GM18907 (cell line): ENCODE measurements around the gene NOS1AP.
"Not testable (repeated sequence)": the region's sequence is repeated elsewhere in the genome, so short reads cannot be mapped to it uniquely, and the experiment has no call there.

Experiments
- ATAC-seq: cut with Tn5 transposase; IDR thresholded peaks from one replicate; pipeline ENCODE4 v1.9.1; 2021; ENCODE audit warnings: mild to moderate bottlenecking, moderate library complexity; ENCODE audit not compliant: unreplicated experiment

Gene NOS1AP

DNA sequence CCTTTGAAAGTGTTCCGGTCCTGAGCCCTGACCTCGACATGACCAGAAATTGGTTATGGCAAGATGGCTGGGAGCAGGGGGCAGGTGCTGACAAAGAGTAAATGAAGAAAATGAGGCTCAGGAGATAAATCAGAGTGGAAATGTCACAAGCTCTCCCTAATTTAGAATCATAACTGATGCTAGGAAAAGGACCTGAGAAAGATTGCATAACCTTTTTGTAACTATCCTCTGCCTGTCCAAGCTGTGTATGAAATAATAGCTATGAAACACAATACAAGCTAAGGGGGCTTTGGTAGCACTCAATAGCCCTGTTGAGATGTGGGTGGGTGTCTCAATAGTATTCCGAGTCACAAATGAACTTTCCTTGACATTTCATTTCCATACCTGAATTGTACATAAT lies 12.9 kb upstream of the NOS1AP start:
- no peak for ATAC-seq

- no peak for ATAC-seq
Observed at GRCh38 chr1:162059721-162060120, 9.8 kb upstream of the NOS1AP start.

DNA sequence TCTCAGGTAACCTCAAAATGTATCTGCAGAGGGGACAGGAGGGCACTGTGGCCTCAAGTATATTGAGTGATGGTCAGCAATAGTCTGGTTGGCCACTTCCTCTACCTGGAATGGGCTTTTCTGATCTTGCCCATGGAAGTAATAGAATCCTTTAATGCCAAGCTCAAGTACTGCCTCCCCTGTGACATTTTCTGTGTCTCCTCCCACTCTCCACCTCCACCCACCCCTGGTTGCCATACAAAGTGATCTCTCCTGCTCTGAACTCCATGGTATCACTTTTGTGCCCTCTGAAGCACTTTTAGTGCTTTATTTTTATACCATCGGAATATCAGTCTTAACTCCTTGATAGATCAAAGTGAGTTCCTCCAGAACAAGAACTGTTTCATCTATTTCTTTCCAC lies 9.2 kb upstream of the NOS1AP start:
- ATAC-seq, result no peak

DNA sequence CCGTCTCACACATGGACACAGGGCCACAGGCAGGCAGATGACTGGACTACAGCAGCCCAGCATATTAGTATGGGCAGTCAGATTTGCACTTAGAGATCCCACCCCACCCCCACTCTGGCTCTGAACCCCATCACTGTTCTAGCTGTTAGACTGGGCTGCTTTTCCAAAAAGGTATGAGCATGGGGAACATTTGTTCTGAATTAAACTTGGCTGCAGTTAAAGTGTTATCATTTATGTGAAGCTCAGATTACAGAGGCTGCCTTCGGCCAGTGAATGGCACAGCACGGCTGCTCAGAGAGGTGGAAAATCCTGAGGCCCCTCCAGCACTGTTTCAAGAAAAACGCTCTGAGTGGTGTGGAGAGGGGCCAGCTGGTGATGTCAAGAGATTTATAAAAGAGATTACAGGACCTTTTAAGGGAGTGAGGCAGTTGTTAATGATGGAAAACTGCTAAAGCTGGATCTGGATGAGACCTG lies 6.9 kb upstream of the NOS1AP start:
- no peak for ATAC-seq

GRCh38 chr1:162065016-162065415 lies 4.5 kb upstream of the NOS1AP start:
- ATAC-seq, result no peak

DNA sequence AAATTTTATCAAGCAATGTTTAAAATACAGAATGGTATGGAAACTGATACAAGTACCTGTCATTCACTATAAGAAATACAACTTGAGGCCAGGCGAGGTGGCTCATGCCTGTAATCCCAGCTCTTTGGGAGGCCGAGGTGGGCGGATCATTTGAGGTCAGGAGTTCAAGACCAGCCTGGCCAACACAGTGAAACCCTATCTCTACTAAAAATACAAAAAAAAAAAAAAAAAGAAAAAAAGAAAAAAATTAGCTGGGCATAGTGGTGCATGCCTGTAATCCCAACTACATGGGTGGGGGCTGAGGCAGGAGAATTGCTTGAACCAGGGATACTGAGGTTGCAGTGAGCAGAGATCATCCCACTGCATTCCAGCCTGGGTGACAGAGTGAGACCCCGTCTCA lies 2.7 kb upstream of the NOS1AP start:
- ATAC-seq, result not testable (repeated sequence)

DNA sequence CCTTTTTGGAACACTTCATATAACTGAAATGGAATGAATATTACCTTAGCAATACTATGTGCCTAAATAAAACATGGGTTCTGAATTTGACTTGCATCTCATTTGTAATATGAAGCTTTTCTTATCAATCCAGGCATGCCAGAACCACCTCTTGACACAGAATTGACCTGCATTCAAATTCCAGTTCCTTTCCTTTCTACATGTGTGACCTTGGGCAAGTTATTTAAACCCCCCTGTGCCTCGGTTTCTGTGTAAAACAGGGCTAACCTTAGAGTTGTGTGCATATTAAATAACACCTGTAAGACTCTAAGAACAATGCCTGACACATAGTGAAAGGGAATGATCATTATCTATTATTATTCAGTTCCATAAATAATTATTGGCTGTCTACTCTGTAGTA lies 2.0 kb upstream of the NOS1AP start:
- ATAC-seq, result no peak

- ATAC-seq, result no peak
Observed at GRCh38 chr1:162068301-162068700, 1.2 kb upstream of the NOS1AP start.

DNA sequence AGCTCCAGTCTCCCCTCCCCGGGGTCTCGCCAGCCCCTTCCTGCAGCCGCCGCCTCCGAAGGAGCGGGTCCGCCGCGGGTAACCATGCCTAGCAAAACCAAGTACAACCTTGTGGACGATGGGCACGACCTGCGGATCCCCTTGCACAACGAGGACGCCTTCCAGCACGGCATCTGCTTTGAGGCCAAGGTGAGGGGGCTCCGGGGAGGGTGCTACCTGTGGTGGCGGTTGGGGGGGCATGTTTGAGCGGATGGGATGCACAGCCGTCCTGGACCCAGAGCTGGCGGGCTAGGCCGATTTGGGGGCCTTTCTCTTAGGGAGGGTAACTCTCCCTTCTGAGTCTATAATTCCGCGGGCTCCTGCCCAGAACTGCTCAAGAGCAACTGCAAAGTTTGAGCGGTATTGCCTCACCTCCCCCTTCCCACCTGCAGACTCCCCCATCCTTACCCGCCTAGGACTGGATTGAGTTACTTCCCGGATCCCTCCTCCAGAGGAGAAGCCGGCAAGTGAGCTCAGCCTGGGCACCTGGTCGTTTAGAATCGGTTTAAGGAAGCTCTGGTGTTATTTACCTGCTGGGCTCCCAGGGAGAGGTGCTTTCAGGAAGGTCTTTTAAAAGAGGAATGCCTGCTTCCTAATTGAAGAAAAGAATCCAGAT lies 730 bp downstream of the NOS1AP start:
- ATAC-seq, result peak; percentile 32

DNA sequence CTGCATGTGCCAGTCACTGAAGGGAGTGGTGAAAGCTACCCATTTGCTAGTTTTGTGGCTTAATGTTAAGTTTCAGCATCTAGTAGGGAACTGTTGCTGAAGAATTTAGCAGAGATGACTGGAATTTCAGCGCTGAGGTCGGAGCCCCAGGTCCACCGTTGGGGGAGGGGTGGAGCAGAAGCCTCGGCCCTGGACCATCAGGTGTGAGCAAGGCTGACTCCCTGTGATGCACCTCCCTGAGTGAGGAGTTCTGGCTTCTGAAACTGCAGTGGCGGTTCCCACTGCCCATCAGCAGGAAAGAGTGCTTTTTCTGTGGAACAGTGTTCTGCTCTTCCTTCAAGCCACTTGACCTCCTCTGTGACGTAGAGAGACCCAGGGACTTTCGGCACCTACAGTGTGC lies 1.3 kb downstream of the NOS1AP start:
- no peak for ATAC-seq

- no peak for ATAC-seq
Observed at GRCh38 chr1:162072740-162073139, 3.2 kb downstream of the NOS1AP start.

DNA sequence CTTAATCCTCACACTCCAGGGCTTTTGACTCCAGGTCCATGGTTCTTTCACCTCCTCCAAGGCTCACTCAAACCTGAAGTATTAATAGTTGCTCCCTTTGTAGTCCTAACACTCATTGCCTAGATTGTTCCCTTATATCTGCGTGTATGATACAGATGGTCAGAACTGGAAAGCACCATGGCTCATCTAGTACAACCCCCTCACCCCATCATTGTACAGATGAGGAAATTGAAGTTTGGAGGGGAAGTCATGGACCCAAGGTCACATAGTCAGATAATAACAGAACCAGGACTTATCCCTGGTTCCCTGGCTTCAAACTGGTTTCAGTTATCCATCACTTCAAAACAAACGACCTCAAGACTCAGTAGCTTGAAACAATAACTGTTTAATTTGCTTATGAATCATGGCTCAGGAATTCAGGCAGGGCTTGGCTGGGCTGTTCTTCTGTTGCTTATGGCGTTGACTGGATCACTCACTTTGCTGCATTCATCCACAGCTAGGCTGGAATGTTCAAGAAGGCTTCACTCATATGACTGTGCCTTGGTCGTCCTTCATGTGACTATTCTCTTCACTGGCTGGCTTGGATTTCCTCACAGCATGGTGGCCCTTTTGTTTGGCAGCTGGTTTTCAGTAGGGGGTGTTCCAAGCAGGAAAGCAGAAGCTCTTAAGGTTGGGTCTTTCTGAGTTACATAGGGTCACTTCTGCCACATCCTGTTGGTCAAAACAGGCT lies 5.0 kb downstream of the NOS1AP start:
- ATAC-seq, result no peak

DNA sequence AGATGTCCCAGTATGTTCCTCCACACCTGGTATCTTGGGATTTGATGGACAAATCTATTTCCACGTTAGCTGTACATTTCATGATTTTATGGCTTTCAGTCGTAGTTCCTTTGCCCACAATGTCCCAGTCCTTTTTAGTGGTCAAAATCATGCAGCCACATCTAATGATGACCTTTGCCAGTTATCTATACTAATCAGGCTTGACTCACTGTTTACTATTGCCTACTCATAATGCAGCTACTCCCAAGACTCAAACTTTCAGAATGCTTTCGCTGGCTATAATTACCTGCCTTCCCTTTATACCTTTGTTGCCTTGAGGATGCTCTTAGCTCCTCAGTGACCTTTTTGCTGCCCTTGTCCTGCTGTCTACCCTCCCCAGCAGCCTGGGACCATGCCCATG lies 6.4 kb downstream of the NOS1AP start:
- ATAC-seq, result no peak

DNA sequence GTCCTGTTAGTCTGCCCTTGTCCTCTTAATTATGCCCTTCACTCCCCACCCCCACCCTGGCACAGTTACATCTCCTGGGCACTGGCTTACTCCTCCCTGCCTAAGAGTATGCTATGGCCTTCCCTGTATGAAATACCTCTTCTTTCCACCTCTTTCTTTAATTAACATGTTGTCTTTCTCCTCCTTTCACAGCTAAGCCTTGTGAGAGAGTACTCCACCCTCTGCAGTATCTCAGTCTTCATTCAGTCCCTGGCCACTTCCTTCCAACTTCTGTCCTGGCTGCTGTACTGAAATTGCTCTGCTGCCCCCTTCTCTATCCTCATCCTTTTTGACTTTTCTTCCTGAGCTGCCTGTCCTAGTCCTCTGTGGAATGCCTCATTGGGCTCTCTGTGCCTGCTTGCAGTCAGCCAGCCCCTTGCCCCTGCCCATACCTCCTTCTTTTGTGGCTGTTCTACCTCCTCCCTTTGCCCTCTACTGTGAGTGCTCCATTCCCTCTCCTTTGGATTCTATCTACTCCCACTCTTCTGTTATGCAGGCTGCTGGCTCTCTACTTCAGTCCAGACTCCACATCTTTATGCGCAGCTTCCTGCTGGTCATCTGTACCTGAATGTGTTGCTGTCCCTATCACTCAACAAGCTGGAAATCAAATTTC lies 8.3 kb downstream of the NOS1AP start:
- ATAC-seq, result no peak

DNA sequence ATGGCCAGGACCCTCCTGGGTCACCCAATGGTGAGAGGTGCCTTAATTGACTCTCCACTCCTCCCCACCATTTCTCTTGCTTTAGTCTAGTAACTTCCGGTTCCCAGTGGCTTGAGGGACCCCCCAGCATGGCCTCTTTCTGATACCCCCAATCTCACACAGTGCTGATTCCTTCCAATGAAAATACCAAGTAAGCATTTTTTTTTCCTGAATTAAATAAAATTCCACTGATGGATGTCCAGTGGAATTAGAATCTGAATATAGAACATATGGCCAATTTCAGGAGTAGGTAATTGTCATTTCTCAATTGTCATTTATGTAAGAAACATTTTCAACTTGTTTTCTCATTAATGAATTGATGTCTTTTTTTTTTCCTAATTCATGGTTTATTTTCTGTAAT lies 9.5 kb downstream of the NOS1AP start:
- ATAC-seq, result no peak

DNA sequence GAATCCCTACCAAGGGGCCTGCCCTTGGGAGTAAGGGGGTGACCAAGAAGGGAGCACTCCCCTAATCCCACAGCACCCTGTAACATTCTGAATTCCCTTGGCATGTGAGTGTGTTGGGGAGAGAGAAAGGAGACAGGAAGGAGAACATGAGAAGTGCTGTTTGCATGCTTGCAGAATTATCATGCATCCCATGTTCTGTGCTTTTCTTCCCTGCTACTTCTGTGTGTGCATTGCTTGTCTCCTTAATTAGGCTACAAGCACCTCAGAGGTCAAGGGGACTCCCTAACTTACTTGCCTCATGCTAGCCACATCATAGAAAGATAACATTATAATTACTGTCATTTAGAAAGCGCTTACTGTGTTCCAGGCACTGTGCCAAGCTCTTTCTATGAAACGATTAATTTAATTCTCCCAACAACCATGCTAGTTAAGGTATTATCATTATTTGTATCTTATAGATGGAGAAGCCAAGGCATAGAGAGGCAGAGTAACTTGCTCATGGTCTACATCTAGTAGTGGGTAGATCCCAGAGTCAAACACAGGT lies 11.1 kb downstream of the NOS1AP start:
- no peak for ATAC-seq

DNA sequence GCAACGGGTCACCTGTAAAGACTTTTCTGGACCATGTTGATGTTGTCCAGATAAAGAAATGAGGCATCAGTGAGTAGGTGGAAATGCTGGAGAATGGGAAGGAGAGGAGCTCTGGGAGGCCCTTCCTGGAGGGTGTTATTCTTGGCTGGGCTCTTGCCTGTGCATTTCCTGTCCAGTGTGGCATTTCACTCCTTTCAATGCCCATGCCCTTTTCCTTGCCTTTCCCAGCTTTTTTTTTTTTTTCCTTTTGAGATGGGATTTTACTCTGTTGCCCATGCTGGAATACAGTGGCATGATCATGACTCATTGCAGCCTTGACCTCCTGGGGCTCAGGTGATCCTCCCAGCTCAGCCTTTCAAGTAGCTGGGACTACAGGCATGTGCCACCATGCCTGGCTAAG lies 11.8 kb downstream of the NOS1AP start:
- no peak for ATAC-seq

- ATAC-seq, result not testable (repeated sequence)
Observed at GRCh38 chr1:162082080-162082479, 12.6 kb downstream of the NOS1AP start.

DNA sequence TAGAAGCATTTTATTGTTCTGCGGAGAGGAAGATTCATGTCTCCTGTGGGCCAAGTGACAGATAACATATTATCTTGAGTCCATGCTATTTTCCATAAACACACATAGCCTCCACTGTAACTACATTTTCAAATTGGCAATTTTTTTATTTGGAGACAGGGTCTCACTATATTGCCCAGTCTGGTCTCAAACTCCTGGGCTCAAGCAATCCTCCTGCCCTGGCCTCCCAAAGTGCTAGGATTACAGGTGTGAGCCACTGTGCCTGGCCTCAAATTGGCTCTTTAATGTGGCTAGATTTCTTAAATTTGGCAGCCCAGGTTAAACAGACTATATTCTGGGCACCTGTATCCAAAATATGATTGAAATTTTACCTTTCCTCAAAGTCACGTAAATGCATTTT lies 13.8 kb downstream of the NOS1AP start:
- ATAC-seq, result no peak

GRCh38 chr1:162085991-162086390 lies 16.5 kb downstream of the NOS1AP start:
- no peak for ATAC-seq

- ATAC-seq, result no peak
Observed at GRCh38 chr1:162087111-162087510, 17.6 kb downstream of the NOS1AP start.

GRCh38 chr1:162087574-162087973 lies 18.1 kb downstream of the NOS1AP start:
- ATAC-seq, result no peak
